GM19239 (cell line): ENCODE results near the gene FCHO2.
"Not testable (repeated sequence)": the region's sequence is repeated elsewhere in the genome, so short reads cannot be mapped to it uniquely, and the experiment has no call there.

ENCODE experiments used
- DNase-seq: peaks from one replicate; pipeline ENCODE4 v3.0.0; 2011; ENCODE audit warnings: low spot score; ENCODE audit not compliant: insufficient read length
- FAIRE-seq: peaks from 2 replicates; lab custom pipeline; 2011; peaks lifted over from hg19 to GRCh38; lab: Jason Lieb, UNC

The FCHO2 gene, protein sequence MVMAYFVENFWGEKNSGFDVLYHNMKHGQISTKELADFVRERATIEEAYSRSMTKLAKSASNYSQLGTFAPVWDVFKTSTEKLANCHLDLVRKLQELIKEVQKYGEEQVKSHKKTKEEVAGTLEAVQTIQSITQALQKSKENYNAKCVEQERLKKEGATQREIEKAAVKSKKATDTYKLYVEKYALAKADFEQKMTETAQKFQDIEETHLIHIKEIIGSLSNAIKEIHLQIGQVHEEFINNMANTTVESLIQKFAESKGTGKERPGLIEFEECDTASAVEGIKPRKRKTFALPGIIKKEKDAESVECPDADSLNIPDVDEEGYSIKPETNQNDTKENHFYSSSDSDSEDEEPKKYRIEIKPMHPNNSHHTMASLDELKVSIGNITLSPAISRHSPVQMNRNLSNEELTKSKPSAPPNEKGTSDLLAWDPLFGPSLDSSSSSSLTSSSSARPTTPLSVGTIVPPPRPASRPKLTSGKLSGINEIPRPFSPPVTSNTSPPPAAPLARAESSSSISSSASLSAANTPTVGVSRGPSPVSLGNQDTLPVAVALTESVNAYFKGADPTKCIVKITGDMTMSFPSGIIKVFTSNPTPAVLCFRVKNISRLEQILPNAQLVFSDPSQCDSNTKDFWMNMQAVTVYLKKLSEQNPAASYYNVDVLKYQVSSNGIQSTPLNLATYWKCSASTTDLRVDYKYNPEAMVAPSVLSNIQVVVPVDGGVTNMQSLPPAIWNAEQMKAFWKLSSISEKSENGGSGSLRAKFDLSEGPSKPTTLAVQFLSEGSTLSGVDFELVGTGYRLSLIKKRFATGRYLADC

DNA sequence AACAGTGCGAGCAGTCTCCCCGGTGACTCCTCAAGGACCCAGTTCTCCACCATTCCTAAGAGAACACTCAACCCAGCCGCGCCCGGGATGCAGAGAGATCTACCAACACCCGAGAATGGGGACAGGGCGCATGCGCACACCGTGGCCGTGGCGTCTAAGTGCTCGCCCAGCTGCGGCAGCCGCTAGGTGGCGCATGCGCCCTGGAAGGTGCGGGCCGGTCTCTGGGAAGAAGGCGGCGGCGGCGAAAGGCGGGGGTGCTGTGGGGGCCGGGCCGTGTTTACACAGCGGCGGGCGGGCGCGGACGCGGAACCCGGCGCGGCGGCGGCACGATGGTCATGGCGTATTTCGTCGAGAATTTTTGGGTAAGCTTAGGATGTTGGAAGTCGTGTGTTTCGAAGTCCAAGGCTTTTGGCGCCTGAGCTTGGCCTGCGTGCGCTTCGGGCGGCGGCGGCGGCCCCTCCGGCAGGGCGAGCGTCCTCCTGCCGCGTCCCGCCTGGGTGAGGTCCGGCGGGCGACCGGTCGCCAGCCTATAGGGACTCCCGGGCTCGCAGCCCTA lies at the start of gene FCHO2:
Gene FCHO2, plus strand, starts transcription at position 274 of the 556 bp plus-strand sequence. Its CDS starts 56 bp downstream, at position 330.
- FAIRE-seq, result peak; percentile 89

DNA sequence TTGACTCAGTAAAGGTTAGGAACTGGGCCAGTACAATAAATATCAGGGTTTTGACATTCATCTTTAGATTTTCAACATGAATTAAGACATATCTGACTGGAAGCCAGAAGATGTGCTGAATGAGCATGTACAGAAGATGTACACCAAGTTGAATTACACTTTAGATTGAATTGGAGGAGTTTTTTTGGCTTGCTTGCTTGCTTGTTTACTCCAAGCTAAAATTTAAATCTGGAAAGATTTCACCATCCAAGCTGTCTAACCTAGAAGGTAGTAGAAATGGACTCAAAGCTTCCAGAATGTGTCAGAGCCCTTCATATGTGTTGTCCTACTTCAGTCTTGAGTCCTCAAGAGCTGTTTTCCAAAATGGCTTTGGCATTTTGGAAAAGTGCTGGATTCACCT lies 49.0 kb upstream of the FCHO2 start:
- FAIRE-seq (peak; percentile 23), DNase-seq (no peak)

More for the DNA sequence above, at the start of gene FCHO2:
- DNase-seq, result peak; percentile 90

DNA sequence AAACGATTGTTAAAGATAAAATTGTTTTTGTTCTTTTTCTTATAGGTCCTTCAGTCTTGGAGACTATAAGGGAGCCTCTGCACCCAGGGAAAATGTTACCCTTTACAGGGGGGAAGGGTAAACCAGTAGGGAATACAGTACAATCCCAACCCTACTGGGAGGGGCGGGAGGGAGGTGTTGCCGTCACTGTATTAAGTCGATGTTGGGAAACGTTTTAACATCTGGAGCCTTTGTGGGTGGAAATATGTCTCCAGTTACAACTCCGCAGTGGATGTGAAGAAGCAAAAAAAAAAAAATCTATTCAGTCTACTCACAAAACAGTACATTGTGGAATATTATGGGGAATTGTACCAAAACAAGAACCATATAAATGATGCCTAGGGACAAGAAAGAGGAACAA lies 47.2 kb upstream of the FCHO2 start:
- no peak for DNase-seq
- FAIRE-seq, result no peak

DNA sequence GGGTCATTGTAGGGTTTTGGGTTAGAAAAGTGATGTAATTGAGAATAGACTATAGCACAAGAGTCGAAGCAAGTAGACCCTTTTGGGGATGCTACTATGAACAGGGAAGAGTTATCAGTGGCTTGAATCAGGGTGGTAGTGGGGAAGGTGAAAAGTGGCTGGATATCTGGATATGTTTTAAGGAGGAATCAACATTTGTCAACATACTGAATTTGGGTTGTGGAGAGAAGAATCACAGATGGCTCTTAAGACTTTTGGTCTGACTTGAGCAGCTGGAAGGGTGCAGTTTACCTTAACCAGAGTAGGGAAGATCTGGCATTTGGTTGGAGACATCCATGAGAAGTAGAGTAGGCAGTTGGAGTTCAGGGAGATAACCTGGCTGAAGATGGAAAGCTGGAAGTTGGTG lies 38.5 kb upstream of the FCHO2 start:
- DNase-seq, result no peak
- no peak for FAIRE-seq

DNA sequence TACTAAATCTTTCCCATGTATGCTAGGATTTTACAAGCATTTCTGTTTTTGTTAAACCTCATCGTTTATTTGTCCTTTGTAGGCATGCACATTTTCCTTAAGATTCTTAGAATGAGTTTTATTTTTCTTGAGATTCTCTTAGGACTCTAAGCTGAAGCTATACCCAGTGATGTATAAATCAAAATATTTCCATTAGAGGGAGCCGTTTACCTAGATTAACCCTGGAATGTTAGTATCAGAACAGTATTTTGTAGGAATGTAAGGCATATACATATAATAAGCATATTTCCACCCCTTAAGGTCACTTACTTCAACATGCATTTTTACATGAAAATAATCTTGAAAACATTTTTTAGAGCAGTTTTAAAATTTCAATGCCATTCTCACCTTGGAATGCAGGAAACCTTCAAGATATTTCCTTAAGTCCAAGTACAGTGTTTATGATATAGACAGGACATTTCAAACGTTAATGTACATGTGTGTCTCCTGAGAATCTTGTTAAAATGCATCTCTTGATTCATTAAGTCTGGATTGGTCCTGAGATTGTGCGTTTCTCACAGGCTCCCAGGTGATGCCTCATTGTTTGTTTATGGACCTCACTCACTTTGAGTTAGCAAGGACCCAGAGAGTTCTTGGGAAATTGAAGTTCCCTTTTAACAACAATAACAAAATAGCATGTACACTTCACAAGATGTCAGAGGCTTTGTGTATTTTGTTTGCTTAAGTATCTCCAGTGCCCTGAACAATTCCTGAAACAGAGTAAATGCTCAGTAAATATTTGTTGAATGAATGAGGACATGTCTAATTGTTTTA lies 34.9 kb upstream of the FCHO2 start:
- DNase-seq (no peak), FAIRE-seq (no peak)

DNA sequence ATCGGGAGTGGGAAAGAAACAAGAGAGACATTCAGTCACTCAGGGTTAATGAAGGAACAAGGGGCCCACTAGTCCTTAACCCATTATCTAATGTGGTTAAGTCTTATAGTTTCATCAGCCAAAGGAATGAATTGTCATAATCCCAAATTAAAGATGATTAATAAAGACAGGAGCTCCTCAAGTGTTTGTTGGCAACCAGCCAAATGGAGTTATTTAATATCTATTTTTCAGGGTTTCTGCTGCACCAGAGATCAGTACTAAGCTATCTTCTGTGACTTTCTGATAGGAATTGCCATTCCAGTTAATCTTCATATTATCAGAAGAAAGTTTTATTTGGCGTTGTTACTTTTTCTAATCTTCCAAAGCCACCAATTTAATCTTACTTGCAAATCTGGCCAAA lies 34.0 kb upstream of the FCHO2 start:
- no peak for FAIRE-seq

DNA sequence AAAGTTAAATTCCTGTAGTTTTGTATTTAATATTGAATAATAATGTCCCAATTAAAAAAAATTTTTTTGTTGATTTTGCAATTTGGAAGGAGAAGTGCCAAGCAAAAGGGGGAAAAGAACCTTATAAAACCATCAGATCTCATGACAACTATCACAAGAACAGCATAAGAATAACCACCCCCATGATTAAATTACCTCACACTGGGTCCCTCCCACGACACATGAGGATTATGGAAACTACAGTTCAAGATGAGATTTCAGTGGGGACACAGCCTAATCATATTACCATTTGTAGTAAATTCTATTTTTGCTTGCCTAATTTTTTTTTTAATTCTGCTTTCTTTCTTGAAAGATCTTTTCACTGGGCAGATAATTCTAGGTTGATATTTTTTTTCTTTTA lies 33.4 kb upstream of the FCHO2 start:
- no peak for DNase-seq
- FAIRE-seq, result no peak

More for the DNA sequence above, 34.0 kb upstream of the FCHO2 start:
- no peak for DNase-seq

DNA sequence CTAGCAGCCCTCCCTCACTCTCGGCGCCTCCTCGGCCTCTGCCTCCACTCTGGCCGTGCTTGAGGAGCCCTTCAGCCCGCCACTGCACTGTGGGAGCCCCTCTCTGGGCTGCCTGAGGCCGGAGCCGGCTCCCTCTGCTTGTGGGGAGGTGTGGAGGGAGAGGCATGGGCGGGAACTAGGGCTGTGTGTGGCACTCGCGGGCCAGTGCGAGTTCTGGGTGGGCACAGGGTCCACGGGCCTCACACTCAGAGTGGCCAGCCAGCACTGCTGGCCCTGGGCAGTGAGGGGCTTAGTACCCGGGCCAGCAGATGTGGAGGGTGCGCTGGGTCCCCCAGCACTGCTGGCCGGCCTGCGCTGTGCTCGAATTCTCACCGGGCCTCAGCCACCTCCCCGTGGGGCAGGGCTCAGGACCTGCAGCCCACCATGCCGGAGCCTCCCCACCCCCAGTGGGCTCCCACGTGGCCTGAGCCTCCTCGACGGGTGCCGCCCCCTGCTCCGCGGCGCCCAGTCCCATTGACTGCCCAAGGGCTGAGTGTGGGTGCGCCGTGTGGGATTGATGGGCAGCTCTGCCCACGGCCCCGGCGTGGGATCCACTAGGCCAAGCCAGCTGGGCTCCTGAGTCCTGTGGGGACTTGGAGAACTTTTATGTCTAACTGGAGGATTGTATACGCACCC lies 30.4 kb upstream of the FCHO2 start:
- DNase-seq, result no peak
- no peak for FAIRE-seq

DNA sequence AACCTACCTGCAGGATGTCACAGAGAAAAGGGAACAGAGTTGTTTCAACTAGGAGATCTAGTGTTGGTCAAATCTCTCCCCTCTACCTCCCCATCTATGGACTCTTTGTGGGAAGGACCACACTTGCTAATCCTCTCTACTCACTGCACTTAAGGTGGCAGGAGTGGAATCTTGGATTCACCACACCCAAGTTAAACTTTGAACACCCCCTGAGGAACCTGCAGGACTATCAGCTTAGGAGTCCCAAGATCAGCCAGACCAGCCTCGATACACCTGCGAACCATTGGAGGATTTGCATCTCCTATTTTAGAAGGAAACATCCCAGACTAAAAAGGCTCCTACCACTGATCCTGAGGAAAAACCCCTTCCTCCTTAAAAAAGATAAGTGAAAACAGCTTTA lies 23.2 kb upstream of the FCHO2 start:
- not testable (repeated sequence) for FAIRE-seq, DNase-seq

DNA sequence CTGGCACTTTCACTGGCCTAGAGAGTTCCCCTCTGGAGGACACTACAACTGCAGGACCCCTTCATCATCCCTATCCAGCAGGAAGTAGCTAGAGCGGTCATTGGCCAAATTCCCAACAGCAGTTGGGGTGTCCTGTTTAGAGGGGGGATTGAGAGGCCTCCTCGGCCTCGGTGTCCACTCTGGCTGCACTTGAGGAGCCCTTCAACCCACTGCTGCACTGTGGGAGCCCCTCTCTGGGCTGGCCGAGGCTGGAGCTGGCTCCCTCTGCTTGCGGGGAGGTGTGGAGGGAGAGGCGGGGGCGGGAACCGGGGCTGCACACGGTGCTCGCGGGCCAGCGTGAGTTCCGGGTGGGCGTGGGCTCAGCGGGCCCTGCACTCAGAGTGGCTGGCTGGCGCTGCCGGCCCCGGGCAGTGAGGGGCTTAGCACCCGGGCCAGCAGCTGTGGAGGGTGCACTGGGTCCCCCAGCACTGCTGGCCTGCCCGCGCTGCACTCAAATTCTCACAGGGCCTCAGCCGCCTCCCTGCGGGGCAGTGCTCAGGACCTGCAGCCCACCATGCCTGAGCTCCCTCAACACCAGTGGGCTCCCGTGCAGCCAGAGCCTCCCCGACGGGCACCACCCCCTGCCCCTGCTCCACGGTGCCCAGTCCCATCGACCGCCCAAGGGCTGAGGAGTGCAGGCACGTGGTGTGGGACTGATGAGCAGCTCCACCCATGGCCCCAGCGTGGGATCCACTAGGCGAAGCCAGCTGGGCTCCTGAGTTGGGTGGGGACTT lies 20.7 kb upstream of the FCHO2 start:
- DNase-seq, FAIRE-seq: not testable (repeated sequence)

DNA sequence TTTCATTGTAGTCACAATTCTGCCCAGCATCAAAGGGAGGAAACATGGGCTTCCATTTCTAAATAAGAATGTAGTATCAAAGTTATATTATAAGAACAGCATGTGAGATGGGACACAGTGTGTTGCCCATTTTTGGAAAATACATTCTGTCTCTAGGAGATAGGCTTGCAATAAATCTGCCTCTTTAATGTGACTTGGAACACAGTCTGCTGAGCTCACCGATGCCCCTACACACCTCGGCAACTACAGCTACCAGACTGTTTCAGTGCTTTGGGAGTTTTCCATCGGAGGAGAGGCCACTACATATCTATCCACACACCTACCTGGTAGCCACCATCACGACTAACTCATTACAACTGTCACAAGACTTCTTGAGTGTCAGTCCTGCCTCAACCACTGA lies 18.9 kb upstream of the FCHO2 start:
- no peak for FAIRE-seq

DNA sequence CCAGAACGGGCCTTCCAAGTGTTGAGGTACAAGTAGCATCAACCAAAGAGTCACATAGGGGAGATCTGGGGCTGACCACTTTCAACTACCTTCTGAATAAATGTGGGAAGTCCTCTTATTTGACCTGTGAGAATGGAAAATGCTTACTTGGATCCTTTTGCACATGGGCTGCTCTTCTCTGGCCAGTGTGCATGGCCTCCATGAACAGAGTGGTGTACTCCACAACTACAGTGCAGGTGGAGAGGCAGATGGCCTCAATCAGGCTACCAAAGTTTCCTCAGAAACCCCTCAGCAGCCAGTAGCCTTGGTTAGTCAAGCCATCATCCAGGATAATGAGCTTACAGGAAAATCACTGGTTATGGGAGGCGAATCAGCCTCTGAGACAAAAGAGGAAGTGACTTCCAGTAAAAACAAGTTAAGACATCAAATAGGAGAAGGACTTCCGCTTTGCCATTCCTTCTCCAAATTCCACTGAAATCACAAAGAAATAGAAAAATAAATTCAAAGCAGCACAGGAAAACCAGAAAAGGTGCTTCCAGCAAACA lies 18.3 kb upstream of the FCHO2 start:
- FAIRE-seq, result no peak
- no peak for DNase-seq

More for the DNA sequence above, 18.9 kb upstream of the FCHO2 start:
- no peak for DNase-seq

DNA sequence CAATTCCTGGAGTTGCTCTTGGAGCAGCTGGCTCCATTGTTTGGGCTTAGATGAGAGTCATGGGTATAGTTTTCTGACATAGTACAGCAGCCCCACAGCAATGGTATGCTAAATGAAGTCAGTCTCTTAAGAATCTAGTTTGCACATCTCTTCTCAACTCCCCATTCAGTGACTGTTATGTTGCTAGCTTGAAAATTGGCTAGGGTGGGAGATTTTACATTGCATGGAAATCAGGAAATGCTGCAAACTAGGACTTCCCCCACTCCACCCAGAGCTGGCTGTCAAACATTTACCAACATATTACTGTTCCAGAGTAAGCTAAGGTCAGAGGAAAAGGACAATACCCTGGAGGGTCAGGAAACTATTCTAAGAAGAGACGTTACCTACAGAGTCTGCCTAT lies 17.6 kb upstream of the FCHO2 start:
- FAIRE-seq (no peak), DNase-seq (no peak)

DNA sequence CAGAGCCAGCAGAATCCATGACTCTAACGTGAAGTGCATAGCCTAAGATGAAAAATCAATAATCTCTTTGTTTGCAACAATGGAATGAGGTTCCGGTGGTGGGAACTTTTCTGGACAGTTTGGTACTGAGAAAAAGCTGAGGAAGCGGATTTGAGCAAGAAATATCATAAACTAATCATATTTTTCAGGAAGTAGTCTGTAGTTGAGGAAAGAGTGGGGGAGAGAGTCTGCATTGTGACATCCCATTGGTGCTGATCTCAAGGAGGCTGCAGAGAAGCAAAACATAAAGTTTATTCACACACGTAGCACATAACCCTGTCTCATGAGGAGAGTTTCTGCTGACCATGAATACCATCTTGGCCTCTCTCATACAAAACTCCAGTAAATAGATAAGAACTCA lies 15.8 kb upstream of the FCHO2 start:
- no peak for DNase-seq
- FAIRE-seq, result no peak

DNA sequence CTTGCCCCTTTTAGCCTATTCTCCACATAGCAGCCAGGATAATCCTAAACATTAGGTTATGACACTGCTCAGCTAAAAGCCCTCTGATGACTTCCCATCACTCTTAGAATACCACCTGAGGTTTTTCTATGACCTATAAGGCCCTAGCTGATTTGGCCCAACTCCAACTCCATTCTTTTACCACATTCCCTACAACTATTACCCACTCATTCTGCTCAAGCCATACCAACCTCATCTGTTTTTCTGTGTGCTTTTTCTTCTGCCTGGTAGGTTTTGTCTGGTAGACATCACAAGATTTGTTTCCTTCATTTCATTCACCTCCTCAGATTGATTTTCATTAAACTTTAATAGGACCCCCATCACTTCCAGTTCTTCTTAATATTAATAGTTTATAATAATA lies 12.5 kb upstream of the FCHO2 start:
- FAIRE-seq, result no peak
- DNase-seq, result no peak

DNA sequence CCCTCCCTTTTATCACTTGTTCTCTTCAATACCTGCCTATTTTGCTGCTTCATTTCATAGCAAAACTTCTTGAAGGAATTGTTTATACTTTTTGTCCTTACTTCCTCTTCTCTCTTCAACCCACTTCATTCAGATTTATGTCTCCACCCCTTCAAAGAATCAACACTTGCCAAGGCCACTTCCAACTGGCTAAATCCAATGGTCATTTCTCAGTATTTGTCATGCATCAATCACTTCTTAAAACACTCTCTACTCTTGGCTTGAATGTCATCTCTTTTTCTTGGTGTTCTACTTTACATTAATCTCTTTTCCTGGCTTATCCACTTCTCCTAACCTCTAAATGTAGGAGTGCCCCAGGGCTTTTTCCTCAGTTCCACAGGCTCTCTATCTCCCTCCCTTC lies 8.3 kb upstream of the FCHO2 start:
- no peak for FAIRE-seq
- no peak for DNase-seq

DNA sequence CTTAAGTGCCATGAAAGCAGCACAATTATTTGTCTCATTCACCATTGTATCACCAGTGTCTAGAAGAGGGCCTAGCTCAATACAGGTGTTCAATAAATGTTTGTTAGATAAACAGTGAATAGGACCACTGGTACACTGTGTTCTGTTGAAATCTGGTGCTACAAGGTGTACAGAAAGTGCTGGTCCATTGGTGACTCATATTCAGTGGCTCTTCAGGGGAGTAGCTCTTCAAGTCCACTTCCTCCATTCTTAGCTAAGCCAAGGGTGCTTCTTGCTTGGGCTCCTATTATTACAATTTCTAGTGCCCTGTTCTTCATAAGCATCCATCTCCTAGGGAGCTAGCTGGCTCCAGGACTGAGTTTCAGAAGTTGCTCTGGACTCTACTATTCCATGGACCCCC lies 6.4 kb upstream of the FCHO2 start:
- no peak for FAIRE-seq
- DNase-seq, result no peak

DNA sequence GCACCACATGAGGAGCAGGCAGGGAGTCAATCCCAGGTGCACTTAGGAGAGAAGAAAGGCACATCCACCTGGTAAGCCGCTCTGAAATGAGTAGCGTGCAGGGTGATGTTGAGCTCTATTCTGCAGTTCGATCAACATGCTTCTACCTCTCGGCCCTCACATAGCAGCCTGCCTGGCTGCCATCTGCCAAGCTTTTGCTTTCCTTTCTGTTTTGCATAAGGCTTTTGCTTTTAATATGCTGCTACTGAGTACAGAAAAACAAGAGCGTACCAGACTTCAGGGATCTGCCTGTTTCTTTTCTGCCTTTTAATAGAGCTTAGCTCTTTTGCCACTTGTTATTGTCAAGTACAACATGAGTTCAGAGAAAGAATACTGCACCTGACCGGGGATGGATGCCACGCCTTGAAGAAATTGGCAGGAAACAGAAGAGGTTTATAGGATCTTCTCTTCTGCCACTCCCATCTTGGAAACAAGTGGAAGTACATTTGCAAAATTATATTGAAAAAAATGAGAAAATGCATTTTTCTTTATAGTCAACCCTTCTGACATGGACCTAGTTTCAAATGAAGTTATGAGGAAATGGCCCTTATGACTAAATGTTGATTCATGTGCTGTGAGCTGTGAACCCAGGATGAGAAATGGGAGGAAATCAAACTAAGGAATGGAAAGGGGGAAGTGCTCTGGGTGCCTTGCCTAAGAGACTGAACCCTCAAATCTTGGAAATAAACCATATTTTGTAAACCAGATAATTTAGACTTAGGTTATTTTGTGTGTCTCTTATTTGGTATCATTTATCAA lies 4.0 kb upstream of the FCHO2 start:
- FAIRE-seq (no peak), DNase-seq (no peak)
